HG02840 (cell line): Measurements from ENCODE around the gene SLC23A1.

Experiments
- ATAC-seq: cut with Tn5 transposase; IDR thresholded peaks from one replicate; pipeline ENCODE4 v1.9.1; 2021; ENCODE audit warnings: mild to moderate bottlenecking, moderate library complexity, moderate number of reproducible peaks; ENCODE audit not compliant: unreplicated experiment, low FRiP score

The SLC23A1 gene

GRCh38 chr5:139408191-139408590, 25.1 kb upstream of the SLC23A1 start:
- ATAC-seq, result no peak

GRCh38 chr5:139407517-139407916, 24.4 kb upstream of the SLC23A1 start:
- no peak for ATAC-seq

GRCh38 chr5:139406963-139407362, 23.9 kb upstream of the SLC23A1 start:
- ATAC-seq, result no peak

GRCh38 chr5:139404484-139404840, 21.4 kb upstream of the SLC23A1 start:
- ATAC-seq, result no peak

- ATAC-seq, result peak; percentile 83
Observed at GRCh38 chr5:139403787-139404483, 20.8 kb upstream of the SLC23A1 start, which contains the start of gene SPATA24. TSS of gene SPATA24 (minus strand) at chr5:139404089. CDS start at chr5:139404060, 29 bp downstream.

- ATAC-seq, result no peak
Observed at GRCh38 chr5:139403418-139403786, 20.3 kb upstream of the SLC23A1 start.

GRCh38 chr5:139402561-139403158, 19.6 kb upstream of the SLC23A1 start:
- ATAC-seq, result no peak

- no peak for ATAC-seq
Observed at GRCh38 chr5:139401546-139401945, 18.4 kb upstream of the SLC23A1 start.

- ATAC-seq, result no peak
Observed at GRCh38 chr5:139399501-139400121, 16.5 kb upstream of the SLC23A1 start.

- no peak for ATAC-seq
Observed at GRCh38 chr5:139397921-139398320, 14.8 kb upstream of the SLC23A1 start.

- ATAC-seq, result no peak
Observed at GRCh38 chr5:139396691-139397090, 13.6 kb upstream of the SLC23A1 start.

- no peak for ATAC-seq
Observed at GRCh38 chr5:139395844-139396640, 12.9 kb upstream of the SLC23A1 start.

GRCh38 chr5:139394654-139395566, 11.8 kb upstream of the SLC23A1 start, which contains the start of gene PROB1:
TSS of gene PROB1 (minus strand) at chr5:139395104. CDS start at chr5:139395081, 23 bp downstream.
- no peak for ATAC-seq

GRCh38 chr5:139394123-139394653, 11.1 kb upstream of the SLC23A1 start:
- ATAC-seq, result no peak

- ATAC-seq, result no peak
Observed at GRCh38 chr5:139393497-139394122, 10.5 kb upstream of the SLC23A1 start.

- peak; percentile 44 for ATAC-seq
Observed at GRCh38 chr5:139392678-139393496, 9.8 kb upstream of the SLC23A1 start.

GRCh38 chr5:139392324-139392677, 9.2 kb upstream of the SLC23A1 start:
- ATAC-seq, result peak; percentile 4

- ATAC-seq, result no peak
Observed at GRCh38 chr5:139391570-139392323, 8.7 kb upstream of the SLC23A1 start.
